Brain microvascular endothelial cell (primary cell): ENCODE results near the gene HBE1.

Experiments used
- DNase-seq: peaks from one replicate; pipeline ENCODE4 v3.0.0-alpha.2; 2020
- H3K27ac ChIP-seq: fragments of 250-450 bp; sonication (Bioruptor Pico); 2 replicates; pipeline ENCODE4 v1.5.1; 2020; ENCODE audit warnings: mild to moderate bottlenecking, moderate library complexity
- H3K27me3 ChIP-seq: fragments of 250-450 bp; sonication (Bioruptor Pico); replicated peaks from 2 replicates; pipeline ENCODE4 v1.5.1; 2020; ENCODE audit warnings: mild to moderate bottlenecking
- H3K36me3 ChIP-seq: fragments of 250-450 bp; sonication (Bioruptor Pico); replicated peaks from 2 replicates; pipeline ENCODE4 v1.5.1; 2020; ENCODE audit warnings: mild to moderate bottlenecking
- H3K4me3 ChIP-seq: 2 replicates; pipeline ENCODE4 v1.5.1; 2011; ENCODE audit warnings: low read depth, mild to moderate bottlenecking, control low read depth, low read length, moderate library complexity
- CTCF ChIP-seq: IDR thresholded peaks from 2 replicates; pipeline ENCODE4 v1.5.1; 2011; ENCODE audit warnings: low read depth, mild to moderate bottlenecking, moderate library complexity, low read length, control low read depth, inconsistent platforms; ENCODE audit errors: missing control alignments
- in situ Hi-C: cut with HindIII; loops from 2 replicates; pipeline ENCODE4 v1.10.0; 2017; ENCODE audit warnings: low sequenced_read_pairs, low pct_ligation_motif_present

Gene HBE1

DNA sequence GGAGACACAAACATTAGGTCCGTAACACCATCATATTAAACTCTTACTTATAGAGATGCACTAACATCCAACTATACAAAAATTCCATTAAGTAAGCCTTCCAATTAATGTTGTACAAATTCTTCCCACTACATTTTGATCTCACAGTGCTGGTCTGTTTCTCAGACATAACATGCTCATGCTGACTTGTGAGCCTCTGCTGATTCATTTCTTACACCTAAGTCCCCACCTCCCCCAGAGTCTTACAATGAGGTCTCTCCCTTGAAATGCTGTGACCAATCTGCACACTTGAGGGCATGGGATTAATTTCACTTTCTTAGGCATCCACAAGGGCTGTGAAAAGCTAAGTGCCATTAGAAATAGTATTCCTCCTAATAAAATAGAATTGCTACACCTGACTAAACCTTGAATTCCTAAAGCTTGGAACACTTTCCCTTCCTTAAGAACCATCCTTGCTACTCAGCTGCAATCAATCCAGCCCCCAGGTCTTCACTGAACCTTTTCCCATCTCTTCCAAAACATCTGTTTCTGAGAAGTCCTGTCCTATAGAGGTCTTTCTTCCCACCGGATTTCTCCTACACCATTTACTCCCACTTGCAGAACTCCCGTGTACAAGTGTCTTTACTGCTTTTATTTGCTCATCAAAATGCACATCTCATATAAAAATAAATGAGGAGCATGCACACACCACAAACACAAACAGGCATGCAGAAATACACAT, 22.1 kb downstream of the HBE1 start:
- no peak for DNase-seq
- no peak for TF ChIP-seq CTCF
- H3K27ac ChIP-seq, result no peak overlapping the region
- H3K4me3 ChIP-seq, result no peak overlapping the region
- H3K36me3 ChIP-seq, result no peaks in the 10 kb centered on the region
- in situ Hi-C loops, result no loop called here
- no peaks in the 10 kb centered on the region for H3K27me3 ChIP-seq

- DNase-seq, result no peak
- no peaks in the 10 kb centered on the region for H3K27me3 ChIP-seq
- no peak for TF ChIP-seq CTCF
- H3K27ac ChIP-seq, result no peak overlapping the region
- in situ Hi-C loops, result no loop called here
- H3K36me3 ChIP-seq, result no peaks in the 10 kb centered on the region
- H3K4me3 ChIP-seq, result no peak overlapping the region
Measured at GRCh38 chr11:5246772-5247471, 22.8 kb downstream of the HBE1 start.

DNA sequence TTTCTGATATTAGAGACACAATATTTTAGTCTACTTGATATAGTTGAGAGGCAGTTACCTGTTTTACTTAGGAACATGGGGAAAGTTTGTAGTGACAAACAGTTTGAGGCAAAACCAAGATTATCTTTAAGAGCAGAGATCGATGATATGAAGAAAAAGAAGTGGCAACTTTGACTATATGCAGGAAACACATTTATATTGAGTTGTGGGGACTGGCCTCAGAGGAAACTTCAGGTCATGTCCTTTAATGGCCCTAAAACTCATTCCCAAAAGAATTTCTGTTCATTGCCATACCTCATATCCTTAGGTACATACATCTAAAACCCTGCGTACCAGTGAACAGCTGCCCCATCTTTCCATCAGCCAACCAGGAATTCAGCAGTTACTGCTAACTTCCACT, 24.6 kb downstream of the HBE1 start:
- in situ Hi-C loops, result no loop called here
- H3K27ac ChIP-seq, result no peak overlapping the region

DNA sequence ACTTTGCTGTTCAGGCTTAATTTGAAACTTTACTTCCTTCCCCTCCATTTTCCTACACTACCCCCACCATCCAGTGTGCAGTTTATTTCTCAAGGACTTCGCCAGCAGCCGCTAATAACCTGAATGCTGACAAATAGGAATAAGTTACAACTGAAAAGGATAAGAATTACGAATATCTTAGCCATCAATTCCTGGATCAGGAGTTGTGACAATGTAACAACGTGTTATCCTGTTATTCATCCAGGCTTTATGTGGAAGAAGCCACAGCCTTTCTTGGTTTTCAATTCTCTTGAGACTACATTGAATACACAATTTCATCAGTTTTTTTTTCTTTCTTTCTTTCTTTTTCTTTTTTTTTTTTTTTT, 25.9 kb downstream of the HBE1 start:
- in situ Hi-C loops, result no loop called here
- Histone ChIP-seq H3K4me3 (no peak overlapping the region), H3K27me3 (no peaks in the 10 kb centered on the region), H3K27ac (no peak overlapping the region), H3K36me3 (no peaks in the 10 kb centered on the region)
- no peak for TF ChIP-seq CTCF
- DNase-seq, result no peak

More for the DNA sequence above, 24.6 kb downstream of the HBE1 start:
- Histone ChIP-seq H3K27me3 (no peaks in the 10 kb centered on the region), H3K4me3 (no peak overlapping the region), H3K36me3 (no peaks in the 10 kb centered on the region)
- no peak for DNase-seq
- TF ChIP-seq CTCF, result no peak

- H3K27ac ChIP-seq, result peak overlapping the region; percentile 6
- no peaks in the 10 kb centered on the region for H3K36me3 ChIP-seq
- in situ Hi-C loops, result no loop called here
- DNase-seq, result peak; percentile 70
- no peaks in the 10 kb centered on the region for H3K27me3 ChIP-seq
- TF ChIP-seq CTCF, result no peak
- H3K4me3 ChIP-seq, result no peak overlapping the region
Measured at GRCh38 chr11:5242933-5243815, 26.6 kb downstream of the HBE1 start.
